ENCODE results near the gene CLEC4D.
"Not testable (repeated sequence)": the region's sequence is repeated elsewhere in the genome, so short reads cannot be mapped to it uniquely, and the experiment has no call there.

Gene CLEC4D

GRCh38 chr12:8564656-8565055 is 51.4 kb downstream of the CLEC4D start:
- DNase-seq (ENCODE audit: insufficient read length) (no peak), FAIRE-seq (no peak)
- no peak for TF ChIP-seq TAF1 (IDR thresholded peaks at IDR 0.05; ENCODE audit: borderline replicate concordance, low read depth, low read length)
- TF ChIP-seq POLR2AphosphoS5 (IDR thresholded peaks at IDR 0.05; ENCODE audit: low read depth, low read length): no peak
- no peak for TF ChIP-seq POLR2A (IDR thresholded peaks at IDR 0.05; ENCODE audit: low read depth, low read length)

- not testable (repeated sequence) for DNase-seq (ENCODE audit: insufficient read length); FAIRE-seq
Measured at GRCh38 chr12:8566052-8566451, 52.7 kb downstream of the CLEC4D start.

DNA sequence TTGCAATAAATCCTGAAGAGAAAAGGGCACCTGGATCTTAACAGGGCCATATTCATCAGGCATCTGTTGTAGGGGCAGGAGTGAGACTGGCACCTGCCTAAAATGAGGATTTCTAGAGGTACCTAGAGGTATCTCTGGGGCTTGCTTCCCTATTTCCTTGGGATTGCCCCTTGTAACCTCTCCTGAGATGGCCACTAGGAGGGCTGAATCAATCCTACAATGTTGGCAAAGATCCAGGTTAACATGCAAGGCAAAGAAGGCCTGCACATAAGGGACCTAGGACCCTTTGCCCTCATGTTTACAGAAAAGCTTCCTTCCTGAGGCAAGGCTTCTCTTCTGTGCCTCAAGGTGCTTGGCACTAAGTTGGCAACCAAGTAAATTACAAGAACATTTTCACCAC is 53.2 kb downstream of the CLEC4D start:
- TF ChIP-seq POLR2AphosphoS5 (IDR thresholded peaks at IDR 0.05; ENCODE audit: low read depth, low read length) (no peak), POLR2A (IDR thresholded peaks at IDR 0.05; ENCODE audit: low read depth, low read length) (no peak), TAF1 (IDR thresholded peaks at IDR 0.05; ENCODE audit: borderline replicate concordance, low read depth, low read length) (no peak)
- no peak for FAIRE-seq
- no peak for DNase-seq (ENCODE audit: insufficient read length)
